ENCODE results near the gene CNTNAP5.

Gene CNTNAP5

GRCh38 chr2:124874676-124875075 is 849.6 kb downstream of the CNTNAP5 start:
- no peak for TF ChIP-seq CTCF (conservative IDR thresholded peaks at IDR 0.05; ENCODE audit: control insufficient read depth, insufficient read depth, low read depth, low read length)
- no peak for DNase-seq (ENCODE audit: low read depth)
- H3K4me3 ChIP-seq (ENCODE audit: control insufficient read depth, low read depth, low read length) = no peak overlapping the region

GRCh38 chr2:124875627-124876244 is 850.6 kb downstream of the CNTNAP5 start:
- no peak for TF ChIP-seq CTCF (conservative IDR thresholded peaks at IDR 0.05; ENCODE audit: control insufficient read depth, insufficient read depth, low read depth, low read length)
- no peak for DNase-seq (ENCODE audit: low read depth)
- no peak overlapping the region for H3K4me3 ChIP-seq (ENCODE audit: control insufficient read depth, low read depth, low read length)

GRCh38 chr2:124877141-124877577 is 852.1 kb downstream of the CNTNAP5 start:
- no peak for DNase-seq (ENCODE audit: low read depth)
- no peak for TF ChIP-seq CTCF (conservative IDR thresholded peaks at IDR 0.05; ENCODE audit: control insufficient read depth, insufficient read depth, low read depth, low read length)

GRCh38 chr2:124879640-124880039 is 854.6 kb downstream of the CNTNAP5 start:
- TF ChIP-seq CTCF (conservative IDR thresholded peaks at IDR 0.05; ENCODE audit: control insufficient read depth, insufficient read depth, low read depth, low read length) = no peak
- no peak overlapping the region for H3K4me3 ChIP-seq (ENCODE audit: control insufficient read depth, low read depth, low read length)
- DNase-seq (ENCODE audit: low read depth) = no peak

More at GRCh38 chr2:124877141-124877577, 852.1 kb downstream of the CNTNAP5 start:
- no peak overlapping the region for H3K4me3 ChIP-seq (ENCODE audit: control insufficient read depth, low read depth, low read length)

GRCh38 chr2:124880995-124881394 is 855.9 kb downstream of the CNTNAP5 start:
- no peak overlapping the region for H3K4me3 ChIP-seq (ENCODE audit: control insufficient read depth, low read depth, low read length)
- no peak for DNase-seq (ENCODE audit: low read depth)
- TF ChIP-seq CTCF (conservative IDR thresholded peaks at IDR 0.05; ENCODE audit: control insufficient read depth, insufficient read depth, low read depth, low read length) = no peak

GRCh38 chr2:124882423-124882822 is 857.3 kb downstream of the CNTNAP5 start:
- DNase-seq (ENCODE audit: low read depth) = no peak
- H3K4me3 ChIP-seq (ENCODE audit: control insufficient read depth, low read depth, low read length) = no peak overlapping the region
- no peak for TF ChIP-seq CTCF (conservative IDR thresholded peaks at IDR 0.05; ENCODE audit: control insufficient read depth, insufficient read depth, low read depth, low read length)

- no peak overlapping the region for H3K4me3 ChIP-seq (ENCODE audit: control insufficient read depth, low read depth, low read length)
- no peak for TF ChIP-seq CTCF (conservative IDR thresholded peaks at IDR 0.05; ENCODE audit: control insufficient read depth, insufficient read depth, low read depth, low read length)
- DNase-seq (ENCODE audit: low read depth) = no peak
Measured at GRCh38 chr2:124883595-124883994, 858.5 kb downstream of the CNTNAP5 start.
